Stimulated activated CD8-positive, alpha-beta memory T cell treated with anti-CD3 and anti-CD28 coated beads, Interleukin-7, amount 100 ng/mL, for 24 hours (primary cell): ENCODE data around the gene CFI.

ENCODE experiments used
- DNase-seq: peaks from one replicate; pipeline ENCODE4 v3.0.0-alpha.2; 2020; ENCODE audit warnings: low read depth

Gene CFI

DNA sequence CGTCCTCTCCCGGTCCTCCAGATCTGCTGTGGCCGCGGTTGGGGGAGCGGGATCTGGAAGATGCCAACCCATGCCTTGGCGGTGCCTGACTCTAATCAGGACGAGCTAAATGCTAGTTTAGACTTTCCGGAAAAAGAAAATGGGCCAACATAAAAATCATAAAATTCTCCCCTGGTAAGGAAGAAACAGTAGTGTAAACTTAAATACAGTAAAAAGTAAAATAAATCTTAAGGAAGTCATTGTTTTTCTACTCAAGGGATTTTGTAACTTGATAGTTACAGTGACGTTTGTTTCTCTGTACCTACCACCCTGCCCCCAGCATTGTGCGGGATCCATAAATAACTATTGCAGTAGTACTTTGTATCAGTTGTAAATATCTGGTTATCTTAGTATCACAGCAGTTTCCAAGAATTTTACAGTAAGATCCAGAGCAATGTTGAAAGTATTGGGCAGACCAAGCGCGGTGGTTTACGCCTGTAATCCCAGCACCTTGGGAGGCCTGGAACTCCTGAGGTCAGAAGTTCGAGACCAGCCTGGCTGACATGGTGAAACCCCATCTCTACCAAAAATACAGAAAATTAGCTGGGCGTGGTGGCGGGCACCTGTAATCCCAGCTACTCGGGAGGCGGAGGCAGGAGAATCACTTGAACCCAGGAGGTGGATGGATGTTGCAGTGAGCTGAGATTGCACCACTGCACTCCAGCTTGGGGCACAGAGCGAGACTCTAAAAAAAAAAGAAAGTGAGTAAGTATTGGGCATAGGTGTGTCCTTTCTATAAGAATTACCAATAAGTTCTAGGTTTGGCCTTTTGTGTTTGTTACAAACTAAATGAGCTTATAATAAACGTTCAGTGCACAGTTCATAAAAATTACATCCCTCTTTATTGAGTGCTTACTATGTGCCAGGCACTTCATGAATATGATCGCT, 70.9 kb downstream of the CFI start:
- no peak for DNase-seq

- DNase-seq: peak; percentile 31
Observed at GRCh38 chr4:109729718-109730618, 71.8 kb downstream of the CFI start, which contains the start of gene PLA2G12A. TSS of gene PLA2G12A (minus strand) at chr4:109730070. CDS start at chr4:109729809, 261 bp downstream.

- peak; percentile 2 for DNase-seq
Observed at GRCh38 chr4:109729117-109729717, 72.6 kb downstream of the CFI start.

GRCh38 chr4:109728385-109728784, 73.4 kb downstream of the CFI start:
- no peak for DNase-seq

DNA sequence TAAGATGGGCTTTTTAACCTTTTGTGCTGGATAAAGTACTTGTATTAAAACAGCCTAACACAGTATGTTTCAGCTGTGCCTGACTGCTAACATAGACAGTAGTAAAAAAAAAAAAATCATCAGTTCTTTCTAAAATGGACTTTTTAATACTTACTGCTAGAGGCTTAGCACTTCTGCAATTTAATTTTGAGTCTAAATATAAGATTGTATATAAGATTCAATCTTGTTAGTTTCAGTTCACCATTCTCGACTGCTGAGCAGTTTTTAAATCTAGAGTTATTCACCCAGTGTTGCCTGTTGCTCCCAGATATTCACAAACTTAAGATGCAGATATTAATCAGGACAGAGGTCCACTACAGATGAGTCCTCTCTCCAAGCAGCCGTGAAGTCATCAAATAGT, 78.7 kb downstream of the CFI start:
- DNase-seq: no peak

- no peak for DNase-seq
Observed at GRCh38 chr4:109722357-109722756, 79.4 kb downstream of the CFI start.

GRCh38 chr4:109721033-109721432, 80.8 kb downstream of the CFI start:
- DNase-seq: no peak

- DNase-seq: no peak
Observed at GRCh38 chr4:109719604-109720003, 82.2 kb downstream of the CFI start.

DNA sequence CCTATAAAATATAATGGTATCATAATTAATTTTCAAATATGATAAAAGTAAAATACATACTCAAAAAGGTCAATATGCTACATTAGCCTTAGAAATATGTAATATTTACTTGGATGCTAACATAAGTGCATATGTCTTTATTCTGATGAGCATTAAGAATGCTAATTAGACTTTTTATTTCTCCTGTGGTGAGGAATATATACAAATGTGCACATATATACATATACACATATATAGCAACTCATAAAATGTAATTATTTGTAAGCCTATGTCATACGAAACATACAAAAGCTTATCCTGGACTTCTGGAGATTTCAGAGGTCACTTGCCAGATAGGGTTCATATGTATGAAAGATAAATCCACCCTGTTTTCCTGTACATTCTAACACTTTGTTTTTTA, 83.0 kb downstream of the CFI start:
- no peak for DNase-seq

- no peak for DNase-seq
Observed at GRCh38 chr4:109713500-109713899, 88.3 kb downstream of the CFI start.

- DNase-seq: no peak
Observed at GRCh38 chr4:109708990-109709389, 92.8 kb downstream of the CFI start.

- DNase-seq: no peak
Observed at GRCh38 chr4:109708435-109708834, 93.4 kb downstream of the CFI start.

DNA sequence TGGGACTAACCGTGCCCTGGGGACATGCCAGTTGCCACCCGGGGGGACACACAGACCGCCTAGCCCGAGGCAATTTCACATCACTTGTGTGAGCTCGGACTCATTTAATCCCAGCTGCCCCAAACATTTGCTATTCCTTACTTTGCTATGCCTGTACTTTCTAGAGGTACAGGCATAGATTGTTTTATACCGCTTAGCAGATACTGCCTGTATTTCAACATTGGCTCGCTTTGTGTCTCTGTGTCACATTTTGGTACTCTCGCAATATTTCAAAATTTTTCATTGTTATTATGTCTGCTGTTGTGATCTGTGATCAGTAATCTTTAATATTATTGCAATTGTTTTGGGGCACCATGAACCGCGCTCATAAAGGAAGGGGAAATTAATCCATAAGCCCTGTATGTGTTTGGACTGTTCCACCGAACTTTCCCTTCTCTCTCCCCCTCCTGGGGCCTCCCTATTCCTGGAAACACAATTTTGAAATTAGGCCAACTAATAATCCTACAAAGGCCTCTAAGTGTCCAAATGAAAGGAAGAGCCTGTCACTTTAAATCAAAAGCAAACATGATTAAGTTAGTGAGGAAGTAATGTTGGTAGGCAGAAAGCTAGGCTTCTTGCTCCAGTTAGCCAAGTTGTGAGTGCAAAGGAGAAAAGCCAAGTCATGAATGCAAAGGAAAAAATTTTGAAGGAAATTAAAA, 98.0 kb downstream of the CFI start:
- no peak for DNase-seq

GRCh38 chr4:109702950-109703663, 98.7 kb downstream of the CFI start, which contains the start of gene CASP6:
TSS of gene CASP6 (minus strand) at chr4:109703445. CDS start at chr4:109703395, 50 bp downstream.
- DNase-seq: peak; percentile 31

DNA sequence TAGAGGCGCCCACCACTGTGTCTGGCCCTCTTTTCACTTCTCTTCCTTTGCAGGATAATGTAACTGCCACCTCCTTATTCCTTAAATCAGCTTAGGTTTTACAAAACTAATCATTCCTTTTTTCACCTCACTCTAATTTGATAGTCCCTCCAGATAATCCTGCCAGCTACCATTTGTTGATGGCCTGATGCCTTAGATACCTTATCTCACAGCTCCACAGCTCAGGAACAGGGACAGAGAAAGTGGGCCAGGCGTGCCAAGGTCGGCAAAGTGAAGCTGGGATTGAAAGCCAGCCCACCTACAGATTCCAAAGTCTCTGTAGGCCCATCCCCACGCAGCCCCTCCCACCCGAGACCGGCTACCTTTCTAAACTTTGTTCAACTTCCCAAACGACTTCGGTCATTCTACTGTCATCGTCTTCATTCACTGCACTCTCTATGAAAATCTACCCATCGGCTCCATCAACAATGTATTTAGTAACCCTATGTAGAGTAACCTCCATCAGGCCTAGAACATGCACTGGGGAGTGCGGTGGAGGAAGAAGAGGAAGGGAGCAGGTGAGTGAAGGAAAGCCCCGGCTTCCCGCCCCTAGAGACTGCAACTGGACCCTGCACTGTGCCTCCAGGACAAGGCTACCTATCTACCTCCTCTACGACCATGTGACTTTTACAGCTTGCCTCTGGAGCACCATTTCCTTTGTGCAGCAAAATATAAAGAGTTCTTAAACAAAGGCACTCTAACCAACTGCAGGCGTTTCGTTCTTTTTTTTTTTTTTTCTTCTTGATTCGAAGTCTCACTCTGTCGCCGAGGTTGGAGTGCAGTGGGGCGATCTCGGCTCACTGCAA, 100.0 kb downstream of the CFI start:
- no peak for DNase-seq

DNA sequence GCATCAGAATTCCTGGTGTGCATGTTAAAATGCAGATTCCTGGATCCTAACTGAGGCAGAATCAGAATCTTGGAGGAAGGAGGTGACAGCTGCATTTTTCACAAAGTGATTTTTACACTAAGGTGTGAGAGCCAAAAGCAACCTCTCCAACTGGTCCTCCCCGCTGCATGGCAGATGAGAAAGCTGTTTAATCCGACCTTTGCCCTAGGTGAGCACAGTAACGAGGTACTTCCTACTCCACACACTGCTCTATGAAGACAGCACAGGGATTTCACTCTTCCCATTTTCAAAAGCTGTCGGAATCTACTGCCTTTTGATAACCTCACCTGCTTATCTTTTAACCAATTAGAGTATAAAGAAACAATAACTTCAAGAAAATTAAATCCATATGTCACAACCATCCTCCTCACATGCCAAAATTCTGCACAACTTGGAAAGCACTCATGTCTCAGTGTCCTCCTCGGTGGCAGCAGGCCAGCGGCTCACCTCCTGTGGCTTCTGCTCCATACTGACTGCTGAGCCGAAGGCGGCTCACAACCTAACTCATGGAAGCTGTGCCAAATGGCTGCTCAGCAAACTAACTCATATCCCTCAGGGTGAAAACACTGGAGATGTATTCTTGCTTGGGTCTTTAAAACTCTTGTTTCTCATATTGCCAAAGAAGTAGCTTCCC, 102.1 kb downstream of the CFI start:
- no peak for DNase-seq

DNA sequence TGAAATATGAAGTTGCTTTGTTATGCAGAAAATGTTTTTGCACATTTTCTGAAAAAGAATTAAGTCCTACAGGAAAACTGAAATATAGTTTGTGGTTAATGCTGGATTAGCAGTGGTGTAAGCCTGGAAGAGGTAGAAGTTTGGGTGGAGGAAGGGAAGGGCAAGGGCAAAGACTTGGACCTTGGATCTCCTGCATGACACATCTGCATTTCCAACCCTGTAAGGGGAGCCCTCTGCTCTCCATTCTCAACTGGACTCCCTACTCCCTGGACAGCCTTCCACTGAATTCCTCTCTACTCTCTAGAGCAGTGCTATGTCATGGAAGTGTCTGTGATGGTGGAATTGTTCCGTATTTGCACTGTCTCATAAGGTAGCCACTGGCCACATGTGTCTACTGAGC, 103.1 kb downstream of the CFI start:
- DNase-seq: no peak

GRCh38 chr4:109691411-109691920, 110.3 kb downstream of the CFI start:
- no peak for DNase-seq
